H4 (cell line): ENCODE data around the gene CCDC33. TPM values are rescaled to one million over a fixed set of nuclear protein-coding genes. Genes with fewer than 3 reads are reported as not detected.
A peak's percentile ranks its signal among the peaks of the same experiment; 100 is the strongest.

ENCODE experiments used
- DNase-seq: peaks from one replicate; pipeline ENCODE4 v3.0.0-alpha.2; 2015; ENCODE audit warnings: low spot score
- total RNA-seq: library from RNA; depleted of rRNA; stranded (reverse); fragments of >200 nt; shearing (Covaris generic); gene quantifications from 2 replicates; pipeline ENCODE4 v1.2.3, GENCODE V29; 2014

The CCDC33 gene
- total RNA-seq, 1 experiment from 2014 or later: 2.0 TPM

DNA sequence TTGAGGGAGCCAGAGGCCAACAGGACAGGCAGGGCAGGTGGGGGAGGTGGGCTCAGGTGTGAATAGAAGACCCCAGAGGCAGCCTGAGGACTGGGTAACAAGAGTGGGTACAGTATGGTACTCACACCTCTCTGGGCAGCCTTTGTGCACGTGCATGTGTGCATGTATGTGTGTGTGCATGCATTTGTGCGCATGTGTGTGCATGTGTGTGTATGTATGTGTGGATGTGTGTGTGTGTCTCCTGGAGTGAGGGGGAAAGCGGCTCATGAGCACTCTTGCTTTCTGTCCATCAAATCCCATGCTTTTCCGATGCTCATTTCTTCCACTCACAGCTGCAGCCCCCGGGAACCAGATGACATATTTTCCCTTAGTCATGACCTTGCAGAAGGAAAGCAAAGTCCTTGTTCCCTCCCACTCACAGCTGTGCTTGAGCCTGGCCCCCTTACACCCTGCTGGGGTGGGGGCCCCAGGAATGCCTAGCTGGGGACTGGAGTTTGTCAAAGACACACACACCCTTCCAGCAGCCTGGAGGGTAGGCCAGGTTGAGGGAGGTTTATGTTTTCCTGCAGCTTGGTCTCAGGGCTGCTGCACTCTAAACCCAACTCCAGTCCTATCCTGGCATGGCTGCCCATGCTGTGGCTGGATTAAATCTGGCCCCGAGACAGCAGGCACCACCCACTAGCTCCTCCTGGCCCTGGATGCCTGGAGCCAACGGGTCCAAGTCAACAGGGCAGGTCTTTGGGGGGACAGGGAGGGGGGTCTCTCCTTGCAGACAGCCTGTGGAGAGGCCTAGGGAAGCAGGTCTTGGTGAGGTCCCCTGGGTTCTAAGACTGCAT is 22.5 kb downstream of the CCDC33 start:
- no peak for DNase-seq

DNA sequence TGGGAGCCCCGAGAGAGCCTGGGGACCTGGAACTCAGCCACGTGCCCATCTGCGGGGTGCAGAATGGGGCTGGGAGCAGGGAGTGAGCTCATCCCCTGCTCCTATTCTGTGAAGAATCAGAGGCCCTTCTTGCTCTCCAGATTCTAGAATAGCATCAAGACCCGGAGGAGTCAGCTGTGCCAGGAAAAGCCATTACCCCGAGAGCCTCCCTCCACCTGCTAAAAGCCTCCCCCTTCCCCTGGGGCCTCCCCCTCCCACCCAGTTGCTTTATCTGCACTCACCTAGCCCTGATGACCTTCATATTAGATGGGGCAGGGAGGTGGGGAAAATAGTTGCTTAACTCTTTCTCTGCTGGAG is 23.1 kb downstream of the CCDC33 start:
- no peak for DNase-seq

- DNase-seq: no peak
Measured at GRCh38 chr15:74259821-74260607, 23.9 kb downstream of the CCDC33 start.

DNA sequence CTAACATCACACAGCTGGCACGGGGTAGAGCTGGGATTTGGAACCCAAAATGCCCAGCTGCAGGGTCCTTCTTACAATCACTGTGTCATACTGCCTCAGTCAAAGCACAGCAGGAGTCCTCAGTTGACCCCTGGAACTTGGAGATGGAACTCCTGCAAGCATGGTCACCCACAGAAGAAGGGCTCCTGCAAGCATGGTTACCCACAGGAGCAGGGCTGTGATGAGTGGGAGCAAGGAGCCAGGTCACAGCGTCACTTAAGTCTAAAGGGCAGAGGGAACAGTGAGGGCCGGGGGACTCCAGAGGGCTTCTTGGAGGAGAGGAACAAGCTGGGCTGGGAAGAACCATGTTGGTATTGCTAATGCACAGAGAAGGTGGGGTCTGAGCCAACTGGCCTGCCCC is 24.9 kb downstream of the CCDC33 start:
- no peak for DNase-seq

DNA sequence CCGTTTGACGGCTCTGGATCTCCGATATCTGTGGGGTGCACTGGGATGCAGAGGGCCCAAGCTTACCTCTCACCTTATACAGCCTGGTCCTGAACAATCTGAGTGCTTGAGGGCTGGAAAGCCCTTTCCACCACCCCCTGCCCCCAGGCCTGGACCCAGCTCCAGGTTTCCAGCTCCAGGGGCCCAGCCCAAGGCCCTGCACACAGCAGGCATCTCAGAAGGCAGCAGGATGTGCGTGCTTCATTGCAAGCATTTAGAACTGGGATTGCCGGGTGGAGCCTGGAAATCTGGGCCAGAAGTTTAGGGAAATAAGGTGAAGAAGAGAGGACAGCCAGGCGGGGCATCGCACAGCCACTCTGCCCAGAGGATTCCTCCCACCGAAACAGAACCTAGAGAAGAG is 25.6 kb downstream of the CCDC33 start:
- no peak for DNase-seq

GRCh38 chr15:74262151-74262550 is 26.0 kb downstream of the CCDC33 start:
- DNase-seq: no peak

- no peak for DNase-seq
Measured at GRCh38 chr15:74262625-74263024, 26.5 kb downstream of the CCDC33 start.

GRCh38 chr15:74263466-74263865 is 27.3 kb downstream of the CCDC33 start:
- DNase-seq: no peak

DNA sequence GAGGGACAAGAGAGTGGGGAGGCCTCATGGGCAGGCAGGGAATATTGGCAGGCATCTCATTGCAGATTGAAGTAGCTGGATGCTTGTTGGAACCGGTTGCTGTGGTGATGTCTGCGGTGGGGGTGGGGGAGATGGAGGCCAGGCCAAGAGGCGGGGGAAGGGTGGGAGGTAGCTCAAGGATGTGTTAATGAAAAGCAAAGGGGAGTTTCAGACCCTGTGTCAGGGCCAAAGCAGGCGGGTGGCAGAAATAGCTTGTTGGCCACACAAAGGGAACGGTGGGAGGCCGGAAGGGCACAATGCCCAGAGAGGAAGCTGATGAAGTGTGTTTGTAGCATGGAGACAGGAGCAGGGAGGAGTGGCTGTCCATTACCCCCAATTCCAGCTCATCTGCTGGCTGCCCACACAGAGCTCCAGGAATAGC is 28.0 kb downstream of the CCDC33 start:
- DNase-seq: no peak

- DNase-seq: no peak
Measured at GRCh38 chr15:74265046-74265639, 29.0 kb downstream of the CCDC33 start.

GRCh38 chr15:74268020-74268419 is 31.9 kb downstream of the CCDC33 start:
- DNase-seq: no peak

DNA sequence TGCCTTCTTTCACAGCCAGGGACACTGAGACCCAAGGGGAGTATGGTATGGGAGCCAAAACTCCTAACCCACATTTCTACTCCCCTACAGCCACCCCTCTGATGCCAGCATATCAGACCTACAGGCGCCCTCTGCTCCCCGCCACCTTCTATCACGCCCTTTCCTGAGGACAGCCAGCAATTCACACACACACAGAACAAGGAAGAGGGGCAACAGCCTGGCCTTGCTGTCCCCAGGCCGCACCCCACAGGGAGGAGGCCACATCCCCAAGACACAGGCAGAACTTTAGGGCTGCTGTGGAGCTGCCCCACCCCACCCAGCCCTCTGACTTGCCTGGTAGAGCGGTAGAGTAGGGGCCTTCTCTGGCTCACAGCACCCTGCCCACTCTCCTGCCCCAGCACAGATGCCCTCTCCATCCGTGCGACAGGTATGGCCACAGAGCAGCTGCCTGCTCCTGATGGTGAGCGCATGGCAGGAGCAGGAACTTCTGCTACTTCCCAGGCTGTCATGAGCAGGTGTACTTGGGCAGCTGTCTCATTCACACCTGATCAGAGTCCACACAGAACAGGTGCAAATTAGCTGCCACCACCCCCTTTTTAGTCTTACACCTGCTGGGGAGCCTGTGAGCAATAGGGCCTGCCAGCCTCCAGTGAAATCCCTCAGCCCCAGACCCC is 33.4 kb downstream of the CCDC33 start:
- DNase-seq: no peak

DNA sequence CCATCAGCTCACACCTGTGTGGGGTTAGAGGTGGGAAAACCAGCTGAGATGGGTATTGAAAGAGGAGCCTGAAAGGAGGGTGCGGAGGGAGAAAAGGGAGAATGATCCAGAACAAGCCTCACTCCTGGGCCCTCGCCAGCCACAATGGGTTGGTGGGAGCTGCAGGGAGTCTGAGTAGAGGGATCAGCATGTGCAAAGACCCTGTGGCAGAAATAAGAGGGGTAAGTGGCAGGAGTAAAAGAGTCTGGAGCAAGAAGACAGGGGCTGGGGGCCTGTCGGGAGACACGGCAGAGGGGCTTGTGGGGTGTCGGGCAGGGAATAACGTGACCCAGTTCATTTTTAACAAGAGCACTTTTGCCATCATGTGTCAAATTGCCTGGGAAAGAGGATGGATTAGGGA is 34.0 kb downstream of the CCDC33 start:
- no peak for DNase-seq

GRCh38 chr15:74270854-74271520 is 34.9 kb downstream of the CCDC33 start:
- DNase-seq: no peak

DNA sequence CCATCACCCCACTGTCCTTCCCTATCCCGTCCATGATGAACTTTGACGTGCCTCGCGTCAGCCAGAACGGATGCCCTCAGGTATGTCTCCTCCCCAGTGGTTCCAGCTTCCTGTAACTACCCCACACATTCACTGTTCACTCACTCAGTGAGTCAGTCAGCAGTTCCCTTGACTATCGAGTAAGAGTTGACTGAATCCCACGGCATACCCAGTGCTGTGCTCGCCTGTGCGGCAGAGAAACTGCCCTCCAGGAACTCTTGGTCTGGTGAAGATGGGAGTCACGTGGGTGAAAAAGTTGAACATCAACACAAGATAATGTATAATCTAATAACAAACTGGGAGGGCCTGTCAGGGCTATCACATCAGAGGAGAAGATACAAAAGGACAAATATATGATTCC is 36.7 kb downstream of the CCDC33 start:
- no peak for DNase-seq

- no peak for DNase-seq
Measured at GRCh38 chr15:74274470-74275038, 38.4 kb downstream of the CCDC33 start.

DNA sequence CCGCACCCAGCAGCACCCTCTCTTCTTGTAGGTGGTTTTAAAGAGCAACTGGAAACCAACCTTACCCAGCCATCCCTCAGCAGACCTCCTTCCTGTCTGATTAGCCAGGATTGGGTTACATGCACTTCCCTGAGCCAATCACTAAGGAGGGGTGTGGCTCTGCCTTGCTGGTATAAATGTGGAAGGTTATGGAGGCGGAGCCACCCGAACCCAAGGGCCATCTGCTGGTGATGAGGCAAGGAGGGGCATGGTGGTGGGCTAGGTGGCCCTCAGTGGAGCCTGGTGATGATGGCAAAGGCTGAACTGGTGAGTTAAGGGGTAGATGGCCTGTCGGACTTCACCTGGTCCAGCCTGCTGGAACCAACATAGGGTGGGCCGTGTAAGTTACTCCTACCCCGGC is 39.8 kb downstream of the CCDC33 start:
- DNase-seq: peak; percentile 27

DNA sequence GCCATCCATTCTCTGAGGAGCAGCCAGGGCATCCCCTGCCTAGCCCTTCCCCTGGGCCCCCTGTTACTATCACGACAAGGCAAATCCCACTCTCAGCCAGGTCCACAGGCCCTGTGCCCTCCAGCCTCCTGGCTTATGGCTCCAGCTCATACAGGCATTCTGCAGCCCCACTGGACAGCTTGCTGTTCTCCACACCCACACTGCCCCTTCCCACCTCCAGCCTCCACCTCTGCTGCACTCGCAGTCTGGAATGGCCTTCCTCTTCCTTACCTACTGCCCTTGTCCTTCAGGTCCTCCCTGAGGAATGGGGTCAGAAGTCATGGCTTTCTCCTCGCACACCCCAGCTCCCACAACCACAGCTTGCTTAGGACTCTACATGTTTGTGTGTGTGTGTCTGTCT is 40.4 kb downstream of the CCDC33 start:
- DNase-seq: no peak

DNA sequence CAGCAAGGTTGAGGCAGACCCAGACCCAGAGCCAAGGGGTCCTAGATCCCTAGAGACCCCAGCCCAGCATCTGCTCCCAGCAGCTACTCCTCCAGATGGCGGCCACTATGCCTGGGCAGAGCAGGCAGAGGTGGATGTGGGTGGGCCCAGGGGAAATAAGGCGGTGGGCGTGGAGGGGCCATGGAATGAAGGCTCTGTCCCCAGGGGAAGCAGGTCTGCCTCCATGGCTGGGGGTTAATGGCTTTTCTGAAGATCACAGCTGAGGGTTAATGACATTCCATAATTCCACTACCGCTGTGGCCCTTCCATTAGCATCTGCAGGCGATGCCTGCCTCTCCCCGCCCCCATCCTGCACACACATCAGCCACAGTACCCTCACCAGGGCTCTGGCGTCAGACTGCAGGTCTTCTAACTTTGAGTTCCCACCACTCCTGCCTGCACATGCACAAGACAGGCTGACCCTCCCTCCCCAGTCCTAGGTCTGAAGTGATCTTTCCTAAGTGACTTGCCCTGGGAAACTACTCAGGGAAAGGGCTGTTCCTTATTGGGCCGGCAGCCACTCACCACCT is 41.2 kb downstream of the CCDC33 start:
- DNase-seq: no peak

GRCh38 chr15:74278207-74278606 is 42.1 kb downstream of the CCDC33 start:
- no peak for DNase-seq
